GM12878 (cell line): Measurements from ENCODE around the gene MIA2. TPM values are rescaled to one million over a fixed set of nuclear protein-coding genes. Genes with fewer than 3 reads are reported as not detected.

Experiments used
- ATF7 ChIP-seq: fragments of 450-650 bp; IDR thresholded peaks from 2 replicates; pipeline ENCODE4 v1.6.1; 2016; ENCODE audit warnings: low read depth, mild to moderate bottlenecking
- BMI1 ChIP-seq: fragments of 450-650 bp; IDR thresholded peaks from 2 replicates; pipeline ENCODE4 v1.6.1; 2016; ENCODE audit warnings: mild to moderate bottlenecking, moderate library complexity, borderline replicate concordance
- BRCA1 ChIP-seq: IDR thresholded peaks from 2 replicates; pipeline ENCODE4 v1.6.1; 2011; ENCODE audit warnings: low read depth, low read length, improper control_type of control experiment
- CBFB ChIP-seq: IDR thresholded peaks from 2 replicates; pipeline ENCODE4 v1.6.1; 2016; ENCODE audit warnings: antibody characterized with exemption, low read depth
- CBX3 ChIP-seq: fragments of 200-600 bp; sonication (generic); IDR thresholded peaks from 2 replicates; pipeline ENCODE4 v1.6.1; 2016; ENCODE audit warnings: low read depth, borderline replicate concordance
- CBX5 ChIP-seq: sonication (generic); IDR thresholded peaks from 2 replicates; pipeline ENCODE4 v1.6.1; 2016; ENCODE audit warnings: low read depth, moderate library complexity, mild to moderate bottlenecking, inconsistent platforms
- CHD2 ChIP-seq: IDR thresholded peaks from 2 replicates; pipeline ENCODE4 v1.6.1; 2011; ENCODE audit warnings: low read depth, low read length, improper control_type of control experiment, borderline replicate concordance
- ELK1 ChIP-seq: IDR thresholded peaks from 2 replicates; pipeline ENCODE4 v1.6.1; 2012; ENCODE audit warnings: low read depth, low read length, improper control_type of control experiment
- GATAD2B ChIP-seq: fragments of 450-650 bp; conservative IDR thresholded peaks from 2 replicates; pipeline ENCODE4 v1.6.1; 2017; ENCODE audit warnings: low read depth, mild to moderate bottlenecking, moderate library complexity
- POLR2AphosphoS5 ChIP-seq: IDR thresholded peaks from 2 replicates; pipeline ENCODE4 v1.6.1; 2011; ENCODE audit warnings: mild to moderate bottlenecking, low read length, inconsistent platforms
- RELA ChIP-seq: fragments of 450-650 bp; IDR thresholded peaks from 2 replicates; pipeline ENCODE4 v1.8.0; 2014; ENCODE audit warnings: borderline replicate concordance; ENCODE audit not compliant: partially characterized antibody
- SMARCA5 ChIP-seq: fragments of 450-650 bp; IDR thresholded peaks from 2 replicates; pipeline ENCODE4 v1.6.1; 2017; ENCODE audit warnings: mild to moderate bottlenecking
- SUPT20H ChIP-seq: IDR thresholded peaks from 2 replicates; pipeline ENCODE4 v1.6.1; 2011; ENCODE audit warnings: low read depth, mild to moderate bottlenecking, low read length, moderate library complexity, borderline replicate concordance; ENCODE audit not compliant: control insufficient read depth
- TARDBP ChIP-seq: IDR thresholded peaks from 2 replicates; pipeline ENCODE4 v1.6.1; 2016; ENCODE audit warnings: borderline replicate concordance
- YY1 ChIP-seq: IDR thresholded peaks from 2 replicates; pipeline ENCODE4 v1.6.1; 2011; ENCODE audit warnings: low read depth, mild to moderate bottlenecking, low read length
- ZNF207 ChIP-seq: fragments of 450-650 bp; IDR thresholded peaks from 2 replicates; pipeline ENCODE4 v1.6.1; 2014; ENCODE audit warnings: antibody characterized with exemption, mild to moderate bottlenecking, borderline replicate concordance
- ZNF384 ChIP-seq: IDR thresholded peaks from 2 replicates; pipeline ENCODE4 v1.6.1; 2012; ENCODE audit warnings: low read depth, mild to moderate bottlenecking, low read length, improper control_type of control experiment, borderline replicate concordance
- polyA plus RNA-seq, 11 experiments: library from polyadenylated mRNA; depleted of rRNA in 4 of 11; unstranded in 6 of 11; stranded (reverse) in 5 of 11; fragments of >200 nt; fragmentation: Nextera tagmentation in 4 of 11; fragmentation: Illumina TruSeq in 1 of 11; extraction: Ambion mirVana in 4 of 11; extraction: Trizol in 1 of 11; gene quantifications; 1 replicate in 1 of 11; 2 replicates in 10 of 11; pipeline versions ENCODE4 v1.2.1 to v1.2.3, GENCODE V29; 2011 to 2016; ENCODE audit warnings: inconsistent platforms in 2 of 11, missing spikeins in 2 of 11, low read depth in 1 of 11
- total RNA-seq, 4 experiments: library from RNA; depleted of rRNA in 3 of 4; stranded (reverse); fragments of >200 nt in 3 of 4; fragmentation: Illumina TruSeq in 1 of 4; extraction: Trizol in 1 of 4; gene quantifications; 2 replicates each; pipeline versions ENCODE4 v1.2.1 to v1.2.3, GENCODE V29; 2013 to 2021
- TF ChIP-seq, protein P1 (sequence below): IDR thresholded peaks from 2 replicates; pipeline ENCODE4 v1.6.1; 2011; ENCODE audit warnings: mild to moderate bottlenecking, low read depth, low read length, moderate library complexity; ENCODE audit not compliant: insufficient replicate concordance
- TF ChIP-seq, protein P2 (sequence below): fragments of 450-650 bp; formaldehyde crosslinking; IDR thresholded peaks from 2 replicates; pipeline ENCODE4 v1.4.0; 2020; ENCODE audit warnings: mild to moderate bottlenecking, moderate library complexity
- TF ChIP-seq, protein P3 (sequence below): IDR thresholded peaks from 2 replicates; pipeline ENCODE4 v1.6.1; 2011; ENCODE audit warnings: low read depth, mild to moderate bottlenecking, low read length, moderate library complexity, borderline replicate concordance; ENCODE audit errors: extremely low read depth
- TF ChIP-seq, protein P4 (sequence below): IDR thresholded peaks from 2 replicates; pipeline ENCODE4 v1.6.1; 2012; ENCODE audit warnings: low read length, inconsistent platforms

MIA2 gene
- total and polyA plus RNA-seq, 10 of the 15 experiments (the other 5 are each of a cell fraction or from before 2014, with no cell fraction given) = 6.3 to 36.8 (median 17.1) TPM

DNA sequence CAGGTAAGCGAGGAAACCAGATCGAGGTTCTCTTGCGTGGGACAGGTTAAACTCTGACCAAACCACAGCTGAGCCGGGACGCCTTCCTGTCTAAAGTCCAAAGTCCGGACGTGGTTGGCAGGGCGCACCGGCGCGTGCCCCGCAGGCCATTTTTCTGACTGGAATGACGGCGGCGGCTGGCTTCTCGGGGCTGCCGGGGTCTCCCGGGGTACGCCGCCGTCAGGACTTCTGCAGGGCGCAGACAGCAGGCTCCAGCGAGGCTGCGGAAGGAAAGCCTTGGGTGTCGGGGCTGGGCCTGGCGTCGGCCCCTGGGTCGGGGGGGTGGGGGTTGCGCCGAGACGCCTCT is 32.8 kb downstream of the MIA2 start (continued):
- TF ChIP-seq, protein P1, sequence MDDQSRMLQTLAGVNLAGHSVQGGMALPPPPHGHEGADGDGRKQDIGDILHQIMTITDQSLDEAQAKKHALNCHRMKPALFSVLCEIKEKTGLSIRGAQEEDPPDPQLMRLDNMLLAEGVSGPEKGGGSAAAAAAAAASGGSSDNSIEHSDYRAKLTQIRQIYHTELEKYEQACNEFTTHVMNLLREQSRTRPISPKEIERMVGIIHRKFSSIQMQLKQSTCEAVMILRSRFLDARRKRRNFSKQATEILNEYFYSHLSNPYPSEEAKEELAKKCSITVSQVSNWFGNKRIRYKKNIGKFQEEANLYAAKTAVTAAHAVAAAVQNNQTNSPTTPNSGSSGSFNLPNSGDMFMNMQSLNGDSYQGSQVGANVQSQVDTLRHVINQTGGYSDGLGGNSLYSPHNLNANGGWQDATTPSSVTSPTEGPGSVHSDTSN = no peak
- no peak for TF ChIP-seq ZNF384
- no peak for TF ChIP-seq ZNF207
- TF ChIP-seq RELA = no peak
- TF ChIP-seq ELK1 = no peak
- no peak for TF ChIP-seq SUPT20H
- TF ChIP-seq, protein P2, sequence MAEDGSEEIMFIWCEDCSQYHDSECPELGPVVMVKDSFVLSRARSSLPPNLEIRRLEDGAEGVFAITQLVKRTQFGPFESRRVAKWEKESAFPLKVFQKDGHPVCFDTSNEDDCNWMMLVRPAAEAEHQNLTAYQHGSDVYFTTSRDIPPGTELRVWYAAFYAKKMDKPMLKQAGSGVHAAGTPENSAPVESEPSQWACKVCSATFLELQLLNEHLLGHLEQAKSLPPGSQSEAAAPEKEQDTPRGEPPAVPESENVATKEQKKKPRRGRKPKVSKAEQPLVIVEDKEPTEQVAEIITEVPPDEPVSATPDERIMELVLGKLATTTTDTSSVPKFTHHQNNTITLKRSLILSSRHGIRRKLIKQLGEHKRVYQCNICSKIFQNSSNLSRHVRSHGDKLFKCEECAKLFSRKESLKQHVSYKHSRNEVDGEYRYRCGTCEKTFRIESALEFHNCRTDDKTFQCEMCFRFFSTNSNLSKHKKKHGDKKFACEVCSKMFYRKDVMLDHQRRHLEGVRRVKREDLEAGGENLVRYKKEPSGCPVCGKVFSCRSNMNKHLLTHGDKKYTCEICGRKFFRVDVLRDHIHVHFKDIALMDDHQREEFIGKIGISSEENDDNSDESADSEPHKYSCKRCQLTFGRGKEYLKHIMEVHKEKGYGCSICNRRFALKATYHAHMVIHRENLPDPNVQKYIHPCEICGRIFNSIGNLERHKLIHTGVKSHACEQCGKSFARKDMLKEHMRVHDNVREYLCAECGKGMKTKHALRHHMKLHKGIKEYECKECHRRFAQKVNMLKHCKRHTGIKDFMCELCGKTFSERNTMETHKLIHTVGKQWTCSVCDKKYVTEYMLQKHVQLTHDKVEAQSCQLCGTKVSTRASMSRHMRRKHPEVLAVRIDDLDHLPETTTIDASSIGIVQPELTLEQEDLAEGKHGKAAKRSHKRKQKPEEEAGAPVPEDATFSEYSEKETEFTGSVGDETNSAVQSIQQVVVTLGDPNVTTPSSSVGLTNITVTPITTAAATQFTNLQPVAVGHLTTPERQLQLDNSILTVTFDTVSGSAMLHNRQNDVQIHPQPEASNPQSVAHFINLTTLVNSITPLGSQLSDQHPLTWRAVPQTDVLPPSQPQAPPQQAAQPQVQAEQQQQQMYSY (CRISPR knock-in tag) = no peak
- TF ChIP-seq CHD2 = no peak
- TF ChIP-seq ATF7 = no peak
- TF ChIP-seq POLR2AphosphoS5 = no peak
- TF ChIP-seq, protein P3, sequence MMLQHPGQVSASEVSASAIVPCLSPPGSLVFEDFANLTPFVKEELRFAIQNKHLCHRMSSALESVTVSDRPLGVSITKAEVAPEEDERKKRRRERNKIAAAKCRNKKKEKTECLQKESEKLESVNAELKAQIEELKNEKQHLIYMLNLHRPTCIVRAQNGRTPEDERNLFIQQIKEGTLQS = no peak
- TF ChIP-seq CBFB = no peak
- TF ChIP-seq CBX5 = no peak; the same call in none of the 2 replicates
- peak; percentile 87 for TF ChIP-seq YY1
- TF ChIP-seq BRCA1 = no peak
- TF ChIP-seq GATAD2B = peak; percentile 74; the same call in 1 of the 2 replicates
- no peak; the same call in 1 of the 2 replicates for TF ChIP-seq SMARCA5
- no peak for TF ChIP-seq TARDBP
- TF ChIP-seq, protein P4, sequence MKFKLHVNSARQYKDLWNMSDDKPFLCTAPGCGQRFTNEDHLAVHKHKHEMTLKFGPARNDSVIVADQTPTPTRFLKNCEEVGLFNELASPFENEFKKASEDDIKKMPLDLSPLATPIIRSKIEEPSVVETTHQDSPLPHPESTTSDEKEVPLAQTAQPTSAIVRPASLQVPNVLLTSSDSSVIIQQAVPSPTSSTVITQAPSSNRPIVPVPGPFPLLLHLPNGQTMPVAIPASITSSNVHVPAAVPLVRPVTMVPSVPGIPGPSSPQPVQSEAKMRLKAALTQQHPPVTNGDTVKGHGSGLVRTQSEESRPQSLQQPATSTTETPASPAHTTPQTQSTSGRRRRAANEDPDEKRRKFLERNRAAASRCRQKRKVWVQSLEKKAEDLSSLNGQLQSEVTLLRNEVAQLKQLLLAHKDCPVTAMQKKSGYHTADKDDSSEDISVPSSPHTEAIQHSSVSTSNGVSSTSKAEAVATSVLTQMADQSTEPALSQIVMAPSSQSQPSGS = no peak
- no peak for TF ChIP-seq BMI1
- no peak for TF ChIP-seq CBX3
